GM19455 (cell line): ENCODE measurements around the gene MANEAL.
"Not testable (repeated sequence)": the region's sequence is repeated elsewhere in the genome, so short reads cannot be mapped to it uniquely, and the experiment has no call there.

Source experiments
- ATAC-seq: cut with Tn5 transposase; IDR thresholded peaks from one replicate; pipeline ENCODE4 v1.9.1; 2021; ENCODE audit not compliant: unreplicated experiment

The MANEAL gene

GRCh38 chr1:37793773-37794371 lies at the start of gene MANEAL:
Gene MANEAL (plus strand): TSS chr1:37793847. CDS start chr1:37794183, 336 bp downstream.
- ATAC-seq: peak; percentile 68

- no peak for ATAC-seq
These were observed 46.8 kb upstream of the MANEAL start for GRCh38 chr1:37746806-37747205.

- no peak for ATAC-seq
These were observed 45.1 kb upstream of the MANEAL start for GRCh38 chr1:37748565-37748964.

- ATAC-seq: no peak
These were observed 41.4 kb upstream of the MANEAL start for GRCh38 chr1:37752213-37752582.

GRCh38 chr1:37752583-37753471 lies 40.8 kb upstream of the MANEAL start:
- no peak for ATAC-seq

GRCh38 chr1:37753473-37754321 lies 40.0 kb upstream of the MANEAL start:
- no peak for ATAC-seq

GRCh38 chr1:37755290-37755689 lies 38.4 kb upstream of the MANEAL start:
- ATAC-seq: no peak

- ATAC-seq: no peak
These were observed 37.6 kb upstream of the MANEAL start for GRCh38 chr1:37755951-37756560.

GRCh38 chr1:37759451-37759850 lies 34.2 kb upstream of the MANEAL start:
- no peak for ATAC-seq

- no peak for ATAC-seq
These were observed 32.1 kb upstream of the MANEAL start for GRCh38 chr1:37761416-37762095.

GRCh38 chr1:37762516-37762915 lies 31.1 kb upstream of the MANEAL start:
- ATAC-seq: no peak

- ATAC-seq: no peak
These were observed 29.7 kb upstream of the MANEAL start for GRCh38 chr1:37763791-37764413.

GRCh38 chr1:37764414-37764825 lies 29.2 kb upstream of the MANEAL start:
- no peak for ATAC-seq

- no peak for ATAC-seq
These were observed 28.7 kb upstream of the MANEAL start, which contains the start of gene EPHA10 for GRCh38 chr1:37764888-37765441. Gene EPHA10 (minus strand): TSS chr1:37765120. CDS start chr1:37765066, 54 bp downstream.

- ATAC-seq: no peak
These were observed 27.6 kb upstream of the MANEAL start for GRCh38 chr1:37765916-37766664.

- no peak for ATAC-seq
These were observed 26.2 kb upstream of the MANEAL start for GRCh38 chr1:37767488-37767887.

- ATAC-seq: not testable (repeated sequence)
These were observed 22.2 kb upstream of the MANEAL start for GRCh38 chr1:37771440-37771839.

GRCh38 chr1:37776946-37777516 lies 16.6 kb upstream of the MANEAL start:
- no peak for ATAC-seq

- no peak for ATAC-seq
These were observed 15.0 kb upstream of the MANEAL start for GRCh38 chr1:37778654-37779053.
